Peyer's patch (tissue), 4 donors: ENCODE results near the gene NES. TPM values are rescaled to one million over a fixed set of nuclear protein-coding genes. Genes with fewer than 3 reads are reported as not detected.

ENCODE experiments used
- DNase-seq, 3 donors: peaks; one replicate each; pipeline ENCODE4 v3.0.0-alpha.2; 2017 to 2019
- H3K27ac ChIP-seq, 4 donors: fragments of 200-600 bp; sonication (generic); one replicate each; pipeline ENCODE4 v1.5.1; 2016 to 2019
- H3K27me3 ChIP-seq, 2 donors: fragments of 200-600 bp; sonication (generic); one replicate each; pipeline ENCODE4 v1.5.1; 2019
- H3K36me3 ChIP-seq, 3 donors: fragments of 200-600 bp; sonication (generic); one replicate each; pipeline ENCODE4 v1.5.1; 2016 to 2019
- H3K4me1 ChIP-seq, 4 donors: fragments of 200-600 bp; sonication (generic); one replicate each; pipeline ENCODE4 v1.5.1; 2016 to 2019
- H3K4me3 ChIP-seq, 4 donors: fragments of 200-600 bp; sonication (generic); 1 replicate in 3 of 4; 2 replicates in 1 of 4; pipeline ENCODE4 v1.5.1; 2016 to 2019; ENCODE audit warnings: mild to moderate bottlenecking in 1 of 4
- H3K9me3 ChIP-seq, 4 donors: fragments of 200-600 bp; sonication (generic); one replicate each; pipeline ENCODE4 v1.5.1; 2016 to 2019; ENCODE audit warnings: mild to moderate bottlenecking in 1 of 4
- POLR2A ChIP-seq, 2 donors: fragments of 450-650 bp; IDR thresholded peaks; one replicate each; pipeline ENCODE4 v1.5.1; 2017; ENCODE audit warnings: antibody characterized with exemption in 2 of 2, mild to moderate bottlenecking in 2 of 2, moderate library complexity in 2 of 2
- total RNA-seq, 4 donors: library from RNA; depleted of rRNA; stranded (reverse); fragments of >200 nt; gene quantifications; one replicate each; pipeline ENCODE4 v1.1.0, GENCODE V29; 2016
- TF ChIP-seq, protein P1 (sequence below), 6 experiments: fragments of 450-650 bp in 4 of 6; fragments of 200-600 bp in 2 of 6; sonication (generic) in 1 of 6; IDR thresholded peaks; one replicate each; pipeline ENCODE4 v1.5.1; 2017 to 2019; ENCODE audit warnings: antibody characterized with exemption in 6 of 6, mild to moderate bottlenecking in 3 of 6, moderate library complexity in 1 of 6

Gene NES
- total RNA-seq, 4 donors from 2014 or later: 2.8 to 25.6 (median 3.1) TPM

DNA sequence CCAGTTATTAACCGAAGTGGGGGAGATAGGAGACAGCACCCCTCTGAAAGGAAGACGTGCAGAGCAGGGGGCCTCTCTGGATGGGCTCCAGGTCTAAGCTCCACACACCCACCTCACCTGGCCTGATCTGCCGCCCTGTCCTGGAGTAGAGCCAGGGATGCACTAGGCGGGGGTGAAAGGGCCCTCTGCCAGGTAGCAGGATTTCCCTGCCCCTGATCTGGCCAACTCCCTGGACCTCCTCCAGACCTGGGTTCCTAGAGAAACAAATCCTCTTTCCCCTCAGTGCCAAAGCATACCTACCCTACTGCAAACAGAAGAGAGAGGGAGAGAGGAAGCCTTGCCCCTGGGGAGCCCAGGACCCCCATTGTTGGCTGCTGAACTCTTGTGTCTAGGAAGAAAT, 26.1 kb upstream of the NES start:
- peaks cover 7 to 28% (median 21%) of the 10 kb centered on the region in 4 donors for H3K4me1 ChIP-seq
- H3K4me3 ChIP-seq: no peak overlapping the region
- no peaks in the 10 kb centered on the region for H3K27me3 ChIP-seq
- H3K36me3 ChIP-seq: no peaks in the 10 kb centered on the region
- DNase-seq: no peak
- no peak overlapping the region for H3K27ac ChIP-seq
- no peak for TF ChIP-seq POLR2A (IDR thresholded peaks at IDR 0.05)
- TF ChIP-seq, protein P1, sequence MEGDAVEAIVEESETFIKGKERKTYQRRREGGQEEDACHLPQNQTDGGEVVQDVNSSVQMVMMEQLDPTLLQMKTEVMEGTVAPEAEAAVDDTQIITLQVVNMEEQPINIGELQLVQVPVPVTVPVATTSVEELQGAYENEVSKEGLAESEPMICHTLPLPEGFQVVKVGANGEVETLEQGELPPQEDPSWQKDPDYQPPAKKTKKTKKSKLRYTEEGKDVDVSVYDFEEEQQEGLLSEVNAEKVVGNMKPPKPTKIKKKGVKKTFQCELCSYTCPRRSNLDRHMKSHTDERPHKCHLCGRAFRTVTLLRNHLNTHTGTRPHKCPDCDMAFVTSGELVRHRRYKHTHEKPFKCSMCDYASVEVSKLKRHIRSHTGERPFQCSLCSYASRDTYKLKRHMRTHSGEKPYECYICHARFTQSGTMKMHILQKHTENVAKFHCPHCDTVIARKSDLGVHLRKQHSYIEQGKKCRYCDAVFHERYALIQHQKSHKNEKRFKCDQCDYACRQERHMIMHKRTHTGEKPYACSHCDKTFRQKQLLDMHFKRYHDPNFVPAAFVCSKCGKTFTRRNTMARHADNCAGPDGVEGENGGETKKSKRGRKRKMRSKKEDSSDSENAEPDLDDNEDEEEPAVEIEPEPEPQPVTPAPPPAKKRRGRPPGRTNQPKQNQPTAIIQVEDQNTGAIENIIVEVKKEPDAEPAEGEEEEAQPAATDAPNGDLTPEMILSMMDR (IDR thresholded peaks at IDR 0.05): no peak
- H3K9me3 ChIP-seq: no peaks in the 10 kb centered on the region

DNA sequence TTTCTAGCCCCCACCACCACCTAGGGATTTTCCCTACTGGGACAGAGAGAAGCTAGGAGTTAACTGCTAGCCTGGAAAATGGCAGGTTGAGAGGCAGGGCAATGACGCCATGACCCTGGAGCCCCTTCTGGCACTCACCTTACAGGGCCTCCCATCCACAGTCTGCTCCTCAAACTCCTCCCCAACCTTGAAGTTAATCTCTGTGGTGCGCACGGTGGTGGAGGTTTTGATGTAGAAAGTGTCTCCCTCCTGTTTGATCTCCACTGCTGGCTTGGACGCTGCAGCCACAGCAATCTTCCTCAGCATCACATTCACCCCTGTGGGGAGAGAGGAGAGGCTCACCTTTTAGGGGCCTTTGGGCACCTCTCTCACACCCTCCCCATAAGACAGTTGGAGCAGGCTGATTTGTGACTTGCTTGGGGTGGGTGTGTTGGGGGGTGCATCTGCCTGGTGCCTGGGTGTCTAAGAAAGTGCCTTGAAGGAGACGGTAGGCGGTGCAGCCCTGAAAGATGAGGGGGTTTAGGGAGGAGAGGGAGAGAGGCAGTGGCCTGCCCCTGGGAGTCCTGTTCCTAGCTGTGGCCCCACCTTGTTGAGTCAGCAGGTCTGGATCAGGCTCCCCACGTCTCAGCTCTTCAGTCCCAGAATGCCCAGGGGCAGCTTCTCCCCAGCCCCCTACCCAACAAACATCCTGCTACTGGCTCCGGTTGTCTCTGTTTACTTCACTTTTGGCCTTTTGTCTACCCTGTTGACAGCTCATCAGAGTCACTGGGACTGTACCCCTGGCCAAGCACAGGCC, 23.7 kb upstream of the NES start:
- H3K4me3 ChIP-seq: no peak overlapping the region

DNA sequence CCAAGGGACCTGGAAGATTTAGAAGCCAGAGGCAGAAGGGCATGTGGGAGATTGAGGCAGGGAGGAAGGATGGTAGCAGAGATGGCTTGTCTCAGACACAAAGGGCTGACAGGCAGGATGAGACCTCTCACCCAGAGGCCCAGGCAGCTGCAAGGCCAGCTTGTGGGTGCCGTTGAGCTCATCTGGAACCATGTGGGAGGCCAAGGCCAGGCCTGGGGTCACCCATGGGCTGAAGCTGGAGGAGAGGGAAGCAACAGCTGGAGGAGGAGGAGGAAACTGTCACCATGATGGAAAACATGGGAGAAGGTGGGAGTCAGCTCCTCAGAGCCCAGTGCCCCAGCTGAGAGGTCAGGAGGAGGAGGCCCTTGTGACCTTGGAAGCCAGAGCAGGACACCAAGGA, 21.8 kb upstream of the NES start:
- Histone ChIP-seq H3K4me3 (no peak overlapping the region), H3K9me3 (no peaks in the 10 kb centered on the region), H3K4me1 (no peaks in the 10 kb centered on the region), H3K36me3 (no peaks in the 10 kb centered on the region), H3K27ac (no peak overlapping the region), H3K27me3 (no peaks in the 10 kb centered on the region)
- TF ChIP-seq POLR2A (IDR thresholded peaks at IDR 0.05): no peak
- TF ChIP-seq, protein P1 (IDR thresholded peaks at IDR 0.05): no peak
- no peak for DNase-seq

More for the DNA sequence above, 23.7 kb upstream of the NES start:
- Histone ChIP-seq H3K9me3 (no peaks in the 10 kb centered on the region), H3K4me1 (peaks cover 7 to 17% (median 15%) of the 10 kb centered on the region in 4 donors), H3K36me3 (no peaks in the 10 kb centered on the region), H3K27ac (no peak overlapping the region), H3K27me3 (no peaks in the 10 kb centered on the region)
- TF ChIP-seq, protein P1 (IDR thresholded peaks at IDR 0.05): no peak
- TF ChIP-seq POLR2A (IDR thresholded peaks at IDR 0.05): no peak
- DNase-seq: no peak

DNA sequence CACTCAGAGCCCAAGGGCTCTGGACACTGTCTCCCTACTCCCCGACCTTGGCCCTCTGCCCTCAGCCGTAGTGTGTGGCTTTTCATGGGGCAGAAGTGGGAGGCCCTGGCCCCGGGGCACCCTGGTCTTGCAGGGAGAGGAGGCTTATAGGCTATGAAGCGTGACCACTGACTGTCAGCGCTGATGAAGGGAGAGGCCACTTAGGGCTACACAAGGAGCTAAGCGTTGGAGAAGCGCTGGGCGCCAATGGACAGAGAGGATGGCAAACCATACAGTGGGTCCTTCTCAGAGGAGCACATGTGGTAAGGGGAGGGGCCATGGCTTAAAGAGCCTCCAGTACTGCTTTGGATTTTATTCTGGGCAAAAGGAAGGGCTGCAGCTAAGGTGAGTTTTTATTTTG, 20.3 kb upstream of the NES start:
- no peaks in the 10 kb centered on the region for H3K27me3 ChIP-seq
- H3K27ac ChIP-seq: no peak overlapping the region

DNA sequence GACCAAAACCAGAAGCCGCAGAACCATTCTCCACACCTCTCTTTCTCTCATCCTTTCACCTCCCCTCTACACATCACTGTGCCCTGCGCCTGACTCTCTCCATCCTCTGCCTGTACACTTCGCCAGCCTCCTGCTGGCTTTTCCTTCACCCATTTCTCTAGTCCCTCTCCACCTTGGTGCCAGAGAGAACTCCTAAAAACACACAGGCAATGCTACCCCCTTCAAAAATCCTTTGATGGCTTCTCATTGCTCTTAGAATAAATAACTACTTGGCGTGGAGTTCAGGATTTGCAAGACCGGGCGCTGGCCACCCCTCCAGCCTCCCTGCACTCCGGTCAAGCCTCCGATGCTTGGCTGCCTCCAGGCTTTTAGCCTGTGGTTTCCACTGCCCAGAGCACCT, 19.5 kb upstream of the NES start:
- no peak overlapping the region for H3K27ac ChIP-seq
- no peaks in the 10 kb centered on the region for H3K27me3 ChIP-seq
- DNase-seq: no peak
- peaks cover 0 to 10% (median 0%) of the 10 kb centered on the region in 4 donors for H3K4me1 ChIP-seq
- H3K9me3 ChIP-seq: no peaks in the 10 kb centered on the region
- no peak overlapping the region for H3K4me3 ChIP-seq
- TF ChIP-seq, protein P1 (IDR thresholded peaks at IDR 0.05): no peak
- no peak for TF ChIP-seq POLR2A (IDR thresholded peaks at IDR 0.05)
- no peaks in the 10 kb centered on the region for H3K36me3 ChIP-seq

More for the DNA sequence above, 20.3 kb upstream of the NES start:
- Histone ChIP-seq H3K4me3 (no peak overlapping the region), H3K4me1 (peaks cover 0 to 8% (median 0%) of the 10 kb centered on the region in 4 donors), H3K9me3 (no peaks in the 10 kb centered on the region), H3K36me3 (no peaks in the 10 kb centered on the region)
- TF ChIP-seq POLR2A (IDR thresholded peaks at IDR 0.05): no peak
- DNase-seq: no peak

DNA sequence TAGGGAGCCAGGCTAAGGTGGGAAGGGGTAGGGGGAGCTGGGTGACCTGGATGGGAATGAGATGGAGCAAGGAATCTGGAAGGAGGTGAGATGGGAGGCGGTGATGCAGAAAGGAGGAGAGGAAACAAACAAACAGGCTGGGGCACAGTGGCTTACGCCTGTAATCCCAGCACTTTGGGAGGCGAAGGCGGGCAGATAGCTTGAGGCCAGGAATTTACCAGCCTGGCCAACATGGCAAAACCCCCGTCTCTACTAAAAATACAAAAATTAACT, 17.4 kb upstream of the NES start:
- DNase-seq: no peak
- H3K9me3 ChIP-seq: no peaks in the 10 kb centered on the region
- no peak for TF ChIP-seq POLR2A (IDR thresholded peaks at IDR 0.05)
- TF ChIP-seq, protein P1 (IDR thresholded peaks at IDR 0.05): no peak
- H3K4me3 ChIP-seq: no peak overlapping the region
- H3K36me3 ChIP-seq: no peaks in the 10 kb centered on the region
- peaks cover 0 to 8% of the 10 kb centered on the region in 2 donors for H3K27me3 ChIP-seq
- no peak overlapping the region for H3K27ac ChIP-seq
- peaks cover 0 to 14% (median 0%) of the 10 kb centered on the region in 4 donors for H3K4me1 ChIP-seq
